Ectodermal cell (in vitro differentiated cells): ENCODE results near the gene VPS52.
"Not testable (repeated sequence)": the region's sequence is repeated elsewhere in the genome, so short reads cannot be mapped to it uniquely, and the experiment has no call there.

Experiments used
- H3K27ac ChIP-seq: 2 replicates; pipeline ENCODE4 v1.7.0; 2013; ENCODE audit warnings: mild to moderate bottlenecking, low read depth, low read length; ENCODE audit not compliant: insufficient read depth, poor library complexity, severe bottlenecking
- H3K27me3 ChIP-seq: 2 replicates; pipeline ENCODE4 v1.7.0; 2013; ENCODE audit warnings: mild to moderate bottlenecking, low read length; ENCODE audit not compliant: insufficient read depth, control insufficient read depth, poor library complexity, severe bottlenecking
- H3K36me3 ChIP-seq: one replicate; pipeline ENCODE4 v1.7.0; 2013; ENCODE audit warnings: low read length; ENCODE audit not compliant: control insufficient read depth, insufficient read depth
- H3K4me1 ChIP-seq: one replicate; pipeline ENCODE4 v1.7.0; 2013; ENCODE audit warnings: low read length; ENCODE audit not compliant: control insufficient read depth, insufficient read depth
- H3K4me3 ChIP-seq: 2 replicates; pipeline ENCODE4 v1.7.0; 2013; ENCODE audit warnings: low read depth, low read length, control low read depth; ENCODE audit not compliant: insufficient read depth
- H3K9me3 ChIP-seq: 2 replicates; pipeline ENCODE4 v1.7.0; 2013; ENCODE audit warnings: mild to moderate bottlenecking, low read length, moderate library complexity; ENCODE audit not compliant: control insufficient read depth
- WGBS, 2 experiments: methylation state at CpG; one replicate each; pipeline ENCODE4 v1.1.7; 2013; ENCODE audit warnings: missing lambda C conversion rate in 2 of 2; 5-methylcytosine and 5-hydroxymethylcytosine counted together

Gene VPS52

DNA sequence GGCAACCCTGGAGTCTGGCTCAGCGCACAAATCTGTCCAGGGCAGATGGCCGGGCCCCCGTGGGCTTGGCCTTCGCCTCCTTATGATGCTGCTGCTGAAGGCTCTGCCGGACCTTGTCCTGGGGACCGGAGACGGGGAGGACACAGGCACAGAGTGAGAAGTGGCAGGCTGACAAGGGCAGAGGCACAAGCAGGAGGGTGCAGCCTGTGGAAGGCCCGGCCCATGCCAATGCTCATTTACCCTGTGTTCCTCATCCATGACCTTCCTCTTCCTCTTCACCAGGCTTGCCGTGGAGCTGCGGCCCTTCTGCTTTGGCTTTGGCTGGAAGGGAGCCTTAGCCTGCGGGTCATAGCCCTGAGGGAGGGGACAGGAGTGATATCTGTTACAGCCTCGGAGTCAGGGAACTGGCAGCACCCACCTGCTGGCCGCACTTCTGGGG is 7.6 kb upstream of the VPS52 start:
- 94% methylated on average over 13 of the region's 13 CpGs for WGBS, 2 experiments
- peaks cover 12% of the 10 kb centered on the region for H3K4me1 ChIP-seq
- peaks cover 23% of the 10 kb centered on the region for H3K36me3 ChIP-seq
- no peak overlapping the region for H3K4me3 ChIP-seq
- H3K9me3 ChIP-seq: no peaks in the 10 kb centered on the region
- H3K27me3 ChIP-seq: no peaks in the 10 kb centered on the region
- no peak overlapping the region for H3K27ac ChIP-seq

DNA sequence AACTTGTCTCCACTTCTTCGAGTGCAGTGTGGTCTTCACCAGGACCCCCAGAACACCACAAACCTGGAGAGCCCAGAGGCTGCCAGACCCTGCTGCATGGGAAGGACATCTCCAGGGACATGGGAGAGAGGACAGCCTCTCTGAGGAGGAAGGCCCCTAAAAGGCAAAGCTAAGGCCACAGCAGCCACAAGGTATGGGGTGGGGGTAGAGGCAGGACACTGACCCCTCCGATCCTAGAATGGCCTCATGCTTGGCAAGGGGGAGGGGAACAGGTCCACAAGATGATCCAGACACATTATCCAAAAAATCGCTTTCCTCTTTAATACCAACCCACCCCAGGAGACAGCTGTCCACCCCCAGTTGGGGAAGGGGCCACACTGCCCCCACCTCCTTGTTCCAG is 7.1 kb upstream of the VPS52 start:
- Histone ChIP-seq H3K4me3 (no peak overlapping the region), H3K36me3 (peaks cover 20% of the 10 kb centered on the region), H3K27me3 (no peaks in the 10 kb centered on the region), H3K9me3 (no peaks in the 10 kb centered on the region), H3K27ac (no peak overlapping the region), H3K4me1 (peaks cover 15% of the 10 kb centered on the region)
- WGBS, 2 experiments: 89 to 91% methylated on average over 3 of the region's 3 CpGs

DNA sequence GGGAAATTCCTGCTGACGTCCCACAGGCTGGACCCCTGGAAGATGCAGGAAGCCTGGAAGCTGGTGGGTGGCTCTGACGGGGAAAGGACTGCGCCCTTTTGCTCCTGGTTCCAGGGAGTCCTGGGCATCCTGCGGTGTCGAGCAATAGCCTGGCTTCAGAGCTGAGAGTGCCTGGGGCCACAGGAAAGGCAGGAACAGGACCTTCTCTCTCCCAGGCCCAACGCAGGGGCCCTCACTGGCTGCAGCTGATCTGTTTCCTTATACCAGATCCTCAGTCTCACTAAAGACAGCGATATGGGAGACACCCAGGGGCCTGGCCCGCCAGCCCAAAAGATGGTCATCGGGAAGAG is 6.7 kb upstream of the VPS52 start:
- Histone ChIP-seq H3K27me3 (no peaks in the 10 kb centered on the region), H3K4me3 (no peak overlapping the region), H3K36me3 (peaks cover 18% of the 10 kb centered on the region), H3K27ac (no peak overlapping the region), H3K4me1 (peaks cover 18% of the 10 kb centered on the region), H3K9me3 (no peaks in the 10 kb centered on the region)
- 90 to 91% methylated on average over 9 of the region's 9 CpGs for WGBS, 2 experiments

DNA sequence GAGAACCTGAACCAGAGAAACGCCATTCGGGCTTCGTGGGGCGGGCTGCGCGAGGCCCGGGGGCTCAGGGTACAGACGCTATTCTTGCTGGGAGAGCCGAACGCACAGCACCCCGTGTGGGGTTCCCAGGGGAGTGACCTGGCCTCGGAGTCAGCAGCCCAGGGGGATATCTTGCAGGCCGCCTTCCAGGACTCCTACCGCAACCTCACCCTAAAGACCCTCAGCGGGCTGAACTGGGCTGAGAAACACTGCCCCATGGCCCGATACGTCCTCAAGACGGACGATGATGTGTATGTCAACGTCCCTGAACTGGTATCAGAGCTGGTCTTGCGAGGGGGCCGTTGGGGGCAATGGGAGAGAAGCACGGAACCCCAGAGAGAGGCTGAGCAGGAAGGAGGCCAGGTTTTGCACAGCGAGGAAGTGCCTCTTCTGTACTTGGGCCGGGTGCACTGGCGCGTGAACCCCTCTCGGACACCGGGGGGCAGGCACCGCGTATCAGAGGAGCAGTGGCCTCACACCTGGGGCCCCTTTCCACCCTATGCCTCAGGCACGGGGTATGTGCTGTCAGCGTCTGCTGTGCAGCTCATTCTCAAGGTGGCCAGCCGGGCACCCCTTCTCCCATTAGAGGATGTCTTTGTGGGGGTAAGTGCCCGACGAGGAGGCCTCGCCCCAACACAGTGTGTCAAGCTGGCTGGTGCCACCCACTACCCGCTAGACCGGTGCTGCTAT is 6.2 kb upstream of the VPS52 start:
- H3K4me1 ChIP-seq: peaks cover 24% of the 10 kb centered on the region
- no peaks in the 10 kb centered on the region for H3K27me3 ChIP-seq
- 56 to 59% methylated on average over 39 of the region's 39 CpGs for WGBS, 2 experiments
- peak overlapping the region; percentile 86 for H3K27ac ChIP-seq
- H3K4me3 ChIP-seq: peak overlapping the region; percentile 56
- H3K36me3 ChIP-seq: peaks cover 21% of the 10 kb centered on the region
- H3K9me3 ChIP-seq: no peaks in the 10 kb centered on the region

DNA sequence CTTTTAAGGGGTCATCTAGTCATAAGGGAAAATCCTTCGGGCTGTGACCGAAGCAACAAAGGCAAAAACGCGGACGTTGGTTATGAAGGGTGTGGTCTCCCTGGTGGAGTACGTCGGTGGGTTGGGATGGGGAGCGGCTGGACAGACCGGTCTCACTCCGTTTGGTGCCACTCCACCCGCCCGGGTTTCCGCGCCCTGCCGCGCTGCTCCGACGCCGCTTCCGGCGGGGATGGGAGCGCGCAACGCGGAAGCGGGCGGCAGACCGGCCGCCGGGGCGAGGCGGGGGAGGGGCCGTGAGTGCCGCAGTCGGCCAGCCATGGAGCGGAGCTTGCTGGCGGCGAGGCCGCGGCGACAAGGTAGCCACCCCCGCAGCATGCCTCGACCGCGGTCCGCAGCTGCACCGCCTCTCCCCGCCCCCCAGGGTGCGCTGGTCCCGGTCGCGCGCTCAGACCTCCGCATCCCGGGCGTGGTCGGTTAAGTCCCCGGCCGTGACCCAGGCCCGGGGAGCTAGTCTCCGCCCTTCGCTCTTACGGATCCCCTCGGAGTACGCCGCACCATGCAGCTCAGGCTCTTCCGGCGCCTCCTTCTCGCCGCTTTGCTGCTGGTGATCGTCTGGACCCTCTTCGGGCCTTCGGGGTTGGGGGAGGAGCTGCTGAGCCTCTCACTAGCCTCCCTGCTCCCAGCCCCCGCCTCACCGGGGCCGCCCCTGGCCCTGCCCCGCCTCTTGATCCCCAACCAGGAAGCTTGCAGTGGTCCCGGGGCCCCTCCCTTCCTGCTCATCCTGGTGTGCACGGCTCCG is 5.4 kb upstream of the VPS52 start, which contains the start of gene B3GALT4:
Gene B3GALT4 (plus strand): TSS at position 260 of the 799 bp plus-strand sequence. CDS start 297 bp downstream, at position 557.
- WGBS, 2 experiments: 1% methylated on average over 80 of the region's 80 CpGs
- Histone ChIP-seq H3K4me3 (peak within 1 kb of the TSS; percentile 56), H3K27me3 (no peaks in the 10 kb centered on the region), H3K27ac (peak within 1 kb of the TSS; percentile 86), H3K9me3 (no peaks in the 10 kb centered on the region), H3K4me1 (peaks cover 26% of the 10 kb centered on the region), H3K36me3 (peaks cover 21% of the 10 kb centered on the region)

DNA sequence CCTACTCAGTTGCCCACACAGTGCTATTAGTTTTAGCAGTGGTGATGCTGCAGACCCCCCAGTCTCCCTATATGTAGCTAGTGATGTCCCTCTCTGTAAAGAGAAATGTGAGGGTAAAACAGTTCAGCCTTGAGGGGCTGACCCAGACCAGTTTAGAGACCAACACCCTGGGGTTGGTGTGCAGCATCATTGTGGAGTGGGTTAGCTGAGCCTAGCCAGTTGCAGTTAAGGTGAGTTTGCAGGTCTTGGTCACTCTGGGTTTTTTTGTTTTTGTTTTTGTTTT is 4.8 kb upstream of the VPS52 start:
- H3K27ac ChIP-seq: peak overlapping the region; percentile 86
- peak overlapping the region; percentile 56 for H3K4me3 ChIP-seq
- no peaks in the 10 kb centered on the region for H3K27me3 ChIP-seq
- no peaks in the 10 kb centered on the region for H3K9me3 ChIP-seq
- peaks cover 26% of the 10 kb centered on the region for H3K4me1 ChIP-seq
- H3K36me3 ChIP-seq: peaks cover 21% of the 10 kb centered on the region

DNA sequence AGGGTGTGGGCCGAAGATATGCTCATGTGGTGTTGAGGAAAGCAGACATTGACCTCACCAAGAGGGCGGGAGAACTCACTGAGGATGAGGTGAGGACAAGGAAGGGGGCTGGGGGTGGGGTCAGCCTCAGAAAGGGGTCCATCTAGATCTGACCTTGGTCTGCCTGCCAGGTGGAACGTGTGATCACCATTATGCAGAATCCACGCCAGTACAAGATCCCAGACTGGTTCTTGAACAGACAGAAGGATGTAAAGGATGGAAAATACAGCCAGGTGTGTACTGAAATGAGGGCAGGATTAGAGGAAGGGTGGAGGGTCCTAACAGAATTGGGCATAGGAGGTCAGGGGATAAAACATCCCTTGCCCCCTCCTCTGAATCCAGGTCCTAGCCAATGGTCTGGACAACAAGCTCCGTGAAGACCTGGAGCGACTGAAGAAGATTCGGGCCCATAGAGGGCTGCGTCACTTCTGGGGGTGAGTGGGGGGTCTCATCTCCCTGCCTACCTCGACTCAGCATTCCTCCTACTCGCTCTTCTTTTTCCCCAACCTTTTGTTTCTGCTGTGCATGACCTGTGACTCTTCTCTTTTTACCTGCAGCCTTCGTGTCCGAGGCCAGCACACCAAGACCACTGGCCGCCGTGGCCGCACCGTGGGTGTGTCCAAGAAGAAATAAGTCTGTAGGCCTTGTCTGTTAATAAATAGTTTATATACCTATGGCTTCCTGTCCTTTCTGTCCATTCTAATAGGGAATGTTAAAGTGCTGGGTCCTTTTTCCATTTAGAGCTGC is 4.3 kb upstream of the VPS52 start:
- Histone ChIP-seq H3K36me3 (peaks cover 19% of the 10 kb centered on the region), H3K4me3 (peak overlapping the region; percentile 56), H3K4me1 (peaks cover 26% of the 10 kb centered on the region)
- not testable (repeated sequence) for H3K9me3 ChIP-seq, H3K27me3 ChIP-seq, H3K27ac ChIP-seq
- 84% methylated on average over 15 to 16 of the region's 16 CpGs for WGBS, 2 experiments

DNA sequence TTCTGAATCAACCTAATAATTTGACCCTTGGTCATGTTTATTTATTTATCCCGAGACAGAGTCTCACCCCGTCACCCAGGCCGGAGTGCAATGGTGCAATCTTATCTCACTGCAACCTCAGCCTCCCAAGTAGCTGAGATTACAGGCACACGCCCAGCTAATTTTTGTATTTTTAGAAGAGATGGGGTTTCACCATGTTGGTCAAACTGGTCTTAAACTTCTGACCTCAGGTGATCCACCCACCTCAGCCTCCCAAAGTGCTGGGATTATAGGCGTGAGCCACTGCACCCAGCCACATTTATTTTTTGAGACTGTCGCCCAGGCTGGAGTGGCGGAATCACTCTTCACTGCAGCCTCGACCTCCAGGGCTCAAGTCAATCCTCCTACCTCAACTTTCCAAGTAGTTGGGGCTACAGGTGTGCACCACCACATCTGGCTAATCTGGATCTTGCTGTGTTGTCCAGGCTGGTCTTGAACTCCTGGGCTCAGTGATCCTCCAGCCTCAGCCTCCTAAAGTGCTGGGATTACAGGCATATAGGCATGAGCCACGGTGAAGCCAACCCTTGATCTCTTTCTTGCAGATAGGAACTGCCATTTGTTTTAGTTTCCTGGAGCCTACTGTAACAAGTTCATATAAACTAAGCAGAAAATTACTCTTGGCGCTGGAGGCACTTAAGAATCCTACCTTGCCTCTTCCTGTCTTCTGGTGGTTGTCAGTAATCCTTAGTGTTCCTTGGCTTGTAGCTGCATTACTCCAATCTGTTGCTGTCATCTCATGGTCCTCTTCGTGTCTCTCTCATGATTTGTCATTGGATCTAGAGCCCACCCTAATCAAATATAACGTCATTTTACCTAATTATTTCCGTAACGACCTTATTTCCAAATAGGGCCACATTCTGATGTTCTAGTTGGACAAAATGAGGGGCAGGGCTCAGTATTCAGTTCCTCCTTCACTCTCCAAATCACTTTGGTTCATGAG is 2.5 kb upstream of the VPS52 start:
- Histone ChIP-seq H3K9me3 (no peaks in the 10 kb centered on the region), H3K4me1 (peaks cover 26% of the 10 kb centered on the region), H3K27ac (no peak overlapping the region), H3K27me3 (no peaks in the 10 kb centered on the region), H3K36me3 (peaks cover 22% of the 10 kb centered on the region), H3K4me3 (peak overlapping the region; percentile 9)
- 86 to 90% methylated on average over 14 of the region's 14 CpGs for WGBS, 2 experiments

DNA sequence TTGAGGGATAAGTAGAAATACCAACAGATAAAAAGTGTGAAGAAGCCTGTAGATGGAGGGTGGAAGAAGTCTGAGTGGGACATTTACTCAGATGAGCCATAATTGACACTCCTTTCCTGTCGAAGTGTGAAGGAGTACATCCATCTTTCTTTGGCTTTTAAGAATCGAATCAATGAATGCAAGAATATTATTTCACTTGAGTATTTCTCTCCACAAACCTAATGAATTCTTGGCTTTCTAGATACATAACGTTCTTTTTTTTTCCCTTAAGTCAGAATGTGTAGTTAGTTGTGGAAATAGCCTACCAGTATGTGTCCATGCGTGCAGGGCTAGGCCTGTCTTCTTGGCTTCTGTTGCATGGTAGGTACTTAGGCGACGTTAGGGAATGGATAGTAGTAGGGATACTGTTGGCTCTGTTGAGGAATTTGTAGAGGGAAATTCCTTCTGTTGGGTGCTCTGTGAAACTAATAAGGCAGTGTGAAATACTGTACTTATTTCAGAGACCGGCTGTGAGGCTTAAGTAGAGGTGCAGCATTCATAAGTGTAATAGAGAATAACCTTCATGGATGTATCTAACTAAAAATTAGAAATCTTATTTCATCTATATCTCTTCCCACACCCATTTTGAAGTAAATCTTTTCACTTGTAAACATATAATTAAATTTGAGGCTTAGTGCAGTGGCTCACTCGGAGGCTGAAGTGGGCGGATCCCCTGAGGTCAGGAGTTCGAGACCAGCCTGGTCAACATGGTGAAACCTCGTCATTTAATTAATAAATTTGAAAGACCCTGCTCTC is 1.6 kb upstream of the VPS52 start:
- Histone ChIP-seq H3K27ac (no peak overlapping the region), H3K9me3 (no peaks in the 10 kb centered on the region), H3K36me3 (peaks cover 29% of the 10 kb centered on the region), H3K4me3 (peak overlapping the region; percentile 99), H3K4me1 (peaks cover 26% of the 10 kb centered on the region), H3K27me3 (no peaks in the 10 kb centered on the region)
- 69 to 77% methylated on average over 11 of the region's 11 CpGs for WGBS, 2 experiments
